DND-41 (cell line): ENCODE data around the gene FARP1.

Experiments
- CTCF ChIP-seq: IDR thresholded peaks from 2 replicates; pipeline ENCODE4 v1.5.1; 2012; ENCODE audit warnings: borderline replicate concordance, low read length, moderate library complexity, mild to moderate bottlenecking; ENCODE audit not compliant: poor library complexity, severe bottlenecking; ENCODE audit errors: extremely low read depth
- EZH2 ChIP-seq: IDR thresholded peaks from 3 replicates; pipeline ENCODE4 v1.6.1; 2012; ENCODE audit warnings: borderline replicate concordance, low read depth, mild to moderate bottlenecking, moderate library complexity, low read length, inconsistent platforms; ENCODE audit not compliant: severe bottlenecking

- TF ChIP-seq CTCF = no peak
- no peak for TF ChIP-seq EZH2
Observed at GRCh38 chr13:98254513-98254912, 111.6 kb downstream of the FARP1 start.
